Panc1 (cell line): ENCODE data around the gene VPS36. TPM values are rescaled to one million over a fixed set of nuclear protein-coding genes. Genes with fewer than 3 reads are reported as not detected.

Experiments used
- ATAC-seq: fragments of 200-7000 bp; cut with Tn5 transposase; 2 replicates; pipeline ENCODE4 v1.9.1; 2020; ENCODE audit warnings: mild to moderate bottlenecking, moderate library complexity
- BruUV-seq: library from RNA; stranded (reverse); fragments of 400-500 nt; replicated peaks from 2 replicates; lab custom pipeline; 2021; lab: Mats Ljungman, UMichigan
- CTCF ChIA-PET: fragments of 300-600 bp; sonication (Branson Sonifier 250); formaldehyde crosslinking; loops from one replicate; lab custom pipeline; 2022; ENCODE audit warnings: antibody characterized with exemption; lab: Charles Lee
- POLR2A ChIA-PET: fragments of 300-600 bp; sonication (Branson Sonifier 250); formaldehyde crosslinking; loops from one replicate; lab custom pipeline; 2022; ENCODE audit warnings: antibody characterized with exemption; lab: Charles Lee
- DNase-seq: peaks from one replicate; pipeline ENCODE4 v3.0.0-alpha.2; 2010; ENCODE audit warnings: low read depth, low spot score
- H3K27ac ChIP-seq: 2 replicates; pipeline ENCODE4 v1.5.1; 2011; ENCODE audit warnings: mild to moderate bottlenecking, low read length, inconsistent platforms
- H3K27me3 ChIP-seq: fragments of 200-500 bp; sonication (Bioruptor generic); 2 replicates; pipeline ENCODE4 v1.6.0; 2014; ENCODE audit warnings: low read length, inconsistent platforms; ENCODE audit not compliant: control insufficient read depth, insufficient read depth
- H3K36me3 ChIP-seq: fragments of 200-500 bp; sonication (Bioruptor generic); 2 replicates; pipeline ENCODE4 v1.5.1; 2014; ENCODE audit warnings: inconsistent platforms, mild to moderate bottlenecking, low read length, moderate library complexity; ENCODE audit not compliant: control insufficient read depth, insufficient read depth
- H3K4me1 ChIP-seq: 2 replicates; pipeline ENCODE4 v1.5.1; 2011; ENCODE audit warnings: inconsistent platforms, mild to moderate bottlenecking, low read length, moderate library complexity; ENCODE audit not compliant: control insufficient read depth, insufficient read depth
- H3K4me3 ChIP-seq, 2 experiments: 2 replicates each; pipeline ENCODE4 v1.5.1; 2011 to 2012; ENCODE audit warnings: low read depth in 2 of 2, low read length in 2 of 2, mild to moderate bottlenecking in 2 of 2, inconsistent platforms in 1 of 2, moderate library complexity in 1 of 2
- H3K9me3 ChIP-seq: fragments of 200-500 bp; sonication (Bioruptor generic); 2 replicates; pipeline ENCODE4 v1.5.1; 2014; ENCODE audit warnings: low read depth, mild to moderate bottlenecking, inconsistent platforms, low read length, moderate library complexity; ENCODE audit not compliant: control insufficient read depth, insufficient read depth
- POLR2AphosphoS5 ChIP-seq: IDR thresholded peaks from 2 replicates; pipeline ENCODE4 v1.6.1; 2012; ENCODE audit warnings: mild to moderate bottlenecking, low read depth, low read length, moderate library complexity
- SIN3A ChIP-seq: IDR thresholded peaks from 2 replicates; pipeline ENCODE4 v1.6.1; 2012; ENCODE audit warnings: low read depth, mild to moderate bottlenecking, low read length, moderate library complexity, borderline replicate concordance; ENCODE audit not compliant: insufficient read depth
- TCF7L2 ChIP-seq: IDR thresholded peaks from 2 replicates; pipeline ENCODE4 v1.6.1; 2011; ENCODE audit warnings: mild to moderate bottlenecking, low read depth, low read length, inconsistent platforms
- in situ Hi-C: cut with HindIII; loops from 2 replicates; pipeline ENCODE4 v1.10.0; 2016; ENCODE audit warnings: low sequenced_read_pairs, low pct_unique_long_range_greater_than_20kb
- intact Hi-C: fragments of 100-400 bp; cut with micrococcal nuclease; formaldehyde crosslinking; loops from one replicate; pipeline ENCODE4 v1.10.0; 2022; ENCODE audit not compliant: unreplicated experiment
- total RNA-seq: library from RNA; stranded (reverse); gene quantifications from one replicate; pipeline ENCODE4 v1.2.1, GENCODE V29; 2021; ENCODE audit not compliant: unreplicated experiment
- TF ChIP-seq, protein P1 (sequence below): fragments of 450-650 bp; IDR thresholded peaks from 2 replicates; pipeline ENCODE4 v1.5.1; 2017; ENCODE audit warnings: mild to moderate bottlenecking
- TF ChIP-seq, protein P2 (sequence below), 2 experiments: IDR thresholded peaks; 2 replicates each; pipeline ENCODE4 v1.6.1; 2011 to 2012; ENCODE audit warnings: low read depth in 2 of 2, control low read depth in 1 of 2, low read length in 1 of 2, mild to moderate bottlenecking in 1 of 2, moderate library complexity in 1 of 2; ENCODE audit not compliant: insufficient read depth in 1 of 2

VPS36 gene
- total RNA-seq, 1 experiment from 2014 or later: 32.1 TPM

DNA sequence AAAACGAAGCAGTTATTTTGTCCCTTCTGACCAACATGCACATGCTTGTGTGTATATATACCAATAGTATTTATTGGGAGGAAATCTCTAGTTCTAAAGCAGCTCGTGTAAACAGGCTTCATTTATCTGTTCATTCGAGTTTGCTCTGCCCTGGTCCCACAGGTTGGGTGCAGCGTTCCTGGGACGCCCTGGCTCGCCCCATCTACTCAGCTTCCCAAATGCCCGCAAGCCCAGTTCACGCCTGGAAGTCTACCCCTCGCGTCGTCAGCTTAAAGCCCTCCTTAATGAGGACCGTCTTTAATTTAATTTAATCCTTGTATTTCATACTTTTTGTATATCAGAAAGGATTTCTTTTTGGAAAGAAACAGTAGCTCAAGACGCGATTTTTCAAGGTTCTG is 45.1 kb downstream of the VPS36 start:
- ChIA-PET POLR2A (no interaction called here), CTCF (no interaction called here)
- DNase-seq (no peak), ATAC-seq (peak; percentile 60)
- in situ Hi-C loops (no loop called here), intact Hi-C loops (no loop called here)
- TF ChIP-seq SIN3A: no peak
- TF ChIP-seq, protein P1, sequence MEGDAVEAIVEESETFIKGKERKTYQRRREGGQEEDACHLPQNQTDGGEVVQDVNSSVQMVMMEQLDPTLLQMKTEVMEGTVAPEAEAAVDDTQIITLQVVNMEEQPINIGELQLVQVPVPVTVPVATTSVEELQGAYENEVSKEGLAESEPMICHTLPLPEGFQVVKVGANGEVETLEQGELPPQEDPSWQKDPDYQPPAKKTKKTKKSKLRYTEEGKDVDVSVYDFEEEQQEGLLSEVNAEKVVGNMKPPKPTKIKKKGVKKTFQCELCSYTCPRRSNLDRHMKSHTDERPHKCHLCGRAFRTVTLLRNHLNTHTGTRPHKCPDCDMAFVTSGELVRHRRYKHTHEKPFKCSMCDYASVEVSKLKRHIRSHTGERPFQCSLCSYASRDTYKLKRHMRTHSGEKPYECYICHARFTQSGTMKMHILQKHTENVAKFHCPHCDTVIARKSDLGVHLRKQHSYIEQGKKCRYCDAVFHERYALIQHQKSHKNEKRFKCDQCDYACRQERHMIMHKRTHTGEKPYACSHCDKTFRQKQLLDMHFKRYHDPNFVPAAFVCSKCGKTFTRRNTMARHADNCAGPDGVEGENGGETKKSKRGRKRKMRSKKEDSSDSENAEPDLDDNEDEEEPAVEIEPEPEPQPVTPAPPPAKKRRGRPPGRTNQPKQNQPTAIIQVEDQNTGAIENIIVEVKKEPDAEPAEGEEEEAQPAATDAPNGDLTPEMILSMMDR: no peak
- no peak for TF ChIP-seq TCF7L2
- TF ChIP-seq POLR2AphosphoS5: no peak
- TF ChIP-seq, protein P2, sequence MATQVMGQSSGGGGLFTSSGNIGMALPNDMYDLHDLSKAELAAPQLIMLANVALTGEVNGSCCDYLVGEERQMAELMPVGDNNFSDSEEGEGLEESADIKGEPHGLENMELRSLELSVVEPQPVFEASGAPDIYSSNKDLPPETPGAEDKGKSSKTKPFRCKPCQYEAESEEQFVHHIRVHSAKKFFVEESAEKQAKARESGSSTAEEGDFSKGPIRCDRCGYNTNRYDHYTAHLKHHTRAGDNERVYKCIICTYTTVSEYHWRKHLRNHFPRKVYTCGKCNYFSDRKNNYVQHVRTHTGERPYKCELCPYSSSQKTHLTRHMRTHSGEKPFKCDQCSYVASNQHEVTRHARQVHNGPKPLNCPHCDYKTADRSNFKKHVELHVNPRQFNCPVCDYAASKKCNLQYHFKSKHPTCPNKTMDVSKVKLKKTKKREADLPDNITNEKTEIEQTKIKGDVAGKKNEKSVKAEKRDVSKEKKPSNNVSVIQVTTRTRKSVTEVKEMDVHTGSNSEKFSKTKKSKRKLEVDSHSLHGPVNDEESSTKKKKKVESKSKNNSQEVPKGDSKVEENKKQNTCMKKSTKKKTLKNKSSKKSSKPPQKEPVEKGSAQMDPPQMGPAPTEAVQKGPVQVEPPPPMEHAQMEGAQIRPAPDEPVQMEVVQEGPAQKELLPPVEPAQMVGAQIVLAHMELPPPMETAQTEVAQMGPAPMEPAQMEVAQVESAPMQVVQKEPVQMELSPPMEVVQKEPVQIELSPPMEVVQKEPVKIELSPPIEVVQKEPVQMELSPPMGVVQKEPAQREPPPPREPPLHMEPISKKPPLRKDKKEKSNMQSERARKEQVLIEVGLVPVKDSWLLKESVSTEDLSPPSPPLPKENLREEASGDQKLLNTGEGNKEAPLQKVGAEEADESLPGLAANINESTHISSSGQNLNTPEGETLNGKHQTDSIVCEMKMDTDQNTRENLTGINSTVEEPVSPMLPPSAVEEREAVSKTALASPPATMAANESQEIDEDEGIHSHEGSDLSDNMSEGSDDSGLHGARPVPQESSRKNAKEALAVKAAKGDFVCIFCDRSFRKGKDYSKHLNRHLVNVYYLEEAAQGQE (IDR thresholded peaks at IDR 0.05; ENCODE audit: insufficient read depth in 1 of 2, low read depth in 2 of 2, low read length in 1 of 2): no peak
- H3K4me1 ChIP-seq: no peaks in the 10 kb centered on the region
- H3K4me3 ChIP-seq: peak overlapping the region; percentile 61
- H3K9me3 ChIP-seq: no peaks in the 10 kb centered on the region
- no peaks in the 10 kb centered on the region for H3K36me3 ChIP-seq
- no TSS peak for BruUV-seq
- H3K27me3 ChIP-seq: no peaks in the 10 kb centered on the region
- H3K27ac ChIP-seq: peak overlapping the region; percentile 63

DNA sequence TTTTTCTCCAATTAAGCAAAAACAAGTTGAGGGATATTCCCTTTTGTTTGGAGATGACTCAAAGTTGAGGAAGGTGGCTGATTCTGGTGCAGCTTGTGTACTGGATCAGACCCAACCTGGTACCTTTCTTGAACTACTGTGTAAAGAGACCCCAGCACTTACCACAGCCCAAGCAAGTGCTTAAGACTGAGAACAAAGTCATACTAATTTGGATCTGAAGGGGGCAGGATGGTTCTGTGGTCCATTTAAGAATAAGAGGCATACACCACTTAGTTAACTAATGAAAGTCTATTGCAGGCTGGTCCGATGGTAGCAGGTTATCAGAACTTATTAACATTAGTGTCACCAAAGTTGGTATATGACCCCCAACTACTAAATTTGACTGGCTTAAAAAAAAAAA is 50.7 kb downstream of the VPS36 start:
- TF ChIP-seq POLR2AphosphoS5 (no peak), TCF7L2 (no peak), SIN3A (no peak)
- TF ChIP-seq, protein P1: no peak; the same call in 1 of the 2 replicates
- TF ChIP-seq, protein P2 (IDR thresholded peaks at IDR 0.05; ENCODE audit: insufficient read depth in 1 of 2, low read depth in 2 of 2, low read length in 1 of 2): no peak
- in situ Hi-C loops: no loop called here
- Histone ChIP-seq H3K27ac (no peak overlapping the region), H3K36me3 (no peaks in the 10 kb centered on the region), H3K4me1 (no peaks in the 10 kb centered on the region), H3K9me3 (no peaks in the 10 kb centered on the region), H3K4me3 (no peak overlapping the region), H3K27me3 (no peaks in the 10 kb centered on the region)
- ATAC-seq (no peak), DNase-seq (no peak)
- no TSS peak for BruUV-seq
- intact Hi-C loops: no loop called here
- CTCF ChIA-PET: interaction anchor here (0.7 kb wide), 1 partner anchor 25 kb away, joined by 6 read pairs; no protein-coding TSS in a partner anchor
- POLR2A ChIA-PET: interaction anchor here (0.6 kb wide), 1 partner anchor 47 kb away, joined by 15 read pairs; no protein-coding TSS in a partner anchor
